IPS-18a (cell line): ENCODE data around the gene TMEM235.

Experiments used
- H3K27ac ChIP-seq: one replicate; pipeline ENCODE4 v1.5.1; 2013; ENCODE audit warnings: low read length
- H3K27me3 ChIP-seq: one replicate; pipeline ENCODE4 v1.6.1; 2013; ENCODE audit warnings: mild to moderate bottlenecking, low read length; ENCODE audit not compliant: control insufficient read depth, insufficient read depth
- H3K36me3 ChIP-seq: one replicate; pipeline ENCODE4 v1.6.1; 2013; ENCODE audit warnings: low read depth, low read length; ENCODE audit not compliant: control insufficient read depth
- H3K4me1 ChIP-seq: one replicate; pipeline ENCODE4 v1.6.1; 2013; ENCODE audit warnings: low read depth, low read length; ENCODE audit not compliant: control insufficient read depth
- H3K4me3 ChIP-seq: one replicate; pipeline ENCODE4 v1.5.1; 2013; ENCODE audit warnings: low read length
- H3K9ac ChIP-seq: one replicate; pipeline ENCODE4 v1.6.1; 2013; ENCODE audit warnings: mild to moderate bottlenecking, low read length, moderate library complexity
- H3K9me3 ChIP-seq: one replicate; pipeline ENCODE4 v1.6.1; 2013; ENCODE audit warnings: low read depth, low read length; ENCODE audit not compliant: control insufficient read depth

TMEM235 gene

GRCh38 chr17:78271419-78272170 is 40.2 kb downstream of the TMEM235 start:
- Histone ChIP-seq H3K4me3 (no peak overlapping the region), H3K4me1 (peaks cover 44% of the 10 kb centered on the region), H3K27ac (no peak overlapping the region), H3K9me3 (no peaks in the 10 kb centered on the region), H3K36me3 (no peaks in the 10 kb centered on the region), H3K27me3 (peaks cover 4% of the 10 kb centered on the region), H3K9ac (no peak overlapping the region)

- H3K36me3 ChIP-seq: no peaks in the 10 kb centered on the region
- H3K9me3 ChIP-seq: no peaks in the 10 kb centered on the region
- H3K9ac ChIP-seq: no peak overlapping the region
- no peak overlapping the region for H3K27ac ChIP-seq
- no peak overlapping the region for H3K4me3 ChIP-seq
- H3K4me1 ChIP-seq: peaks cover 40% of the 10 kb centered on the region
- H3K27me3 ChIP-seq: peaks cover 4% of the 10 kb centered on the region
Measured at GRCh38 chr17:78272181-78272913, 40.9 kb downstream of the TMEM235 start.

- no peaks in the 10 kb centered on the region for H3K36me3 ChIP-seq
- peaks cover 37% of the 10 kb centered on the region for H3K4me1 ChIP-seq
- no peak overlapping the region for H3K4me3 ChIP-seq
- peaks cover 4% of the 10 kb centered on the region for H3K27me3 ChIP-seq
- no peaks in the 10 kb centered on the region for H3K9me3 ChIP-seq
- no peak overlapping the region for H3K27ac ChIP-seq
- H3K9ac ChIP-seq: no peak overlapping the region
Measured at GRCh38 chr17:78272914-78273258, 41.5 kb downstream of the TMEM235 start.

GRCh38 chr17:78273813-78274212 is 42.4 kb downstream of the TMEM235 start:
- no peak overlapping the region for H3K9ac ChIP-seq
- H3K4me3 ChIP-seq: no peak overlapping the region
- H3K27me3 ChIP-seq: peaks cover 3% of the 10 kb centered on the region
- H3K4me1 ChIP-seq: peaks cover 35% of the 10 kb centered on the region
- H3K36me3 ChIP-seq: no peaks in the 10 kb centered on the region
- H3K9me3 ChIP-seq: no peaks in the 10 kb centered on the region
- H3K27ac ChIP-seq: no peak overlapping the region

- no peak overlapping the region for H3K9ac ChIP-seq
- H3K36me3 ChIP-seq: no peaks in the 10 kb centered on the region
- peaks cover 19% of the 10 kb centered on the region for H3K4me1 ChIP-seq
- H3K27me3 ChIP-seq: no peaks in the 10 kb centered on the region
- H3K9me3 ChIP-seq: no peaks in the 10 kb centered on the region
- H3K4me3 ChIP-seq: no peak overlapping the region
- H3K27ac ChIP-seq: no peak overlapping the region
Measured at GRCh38 chr17:78275355-78275754, 43.9 kb downstream of the TMEM235 start.

GRCh38 chr17:78276098-78276887 is 44.9 kb downstream of the TMEM235 start:
- Histone ChIP-seq H3K27me3 (no peaks in the 10 kb centered on the region), H3K4me3 (no peak overlapping the region), H3K9me3 (no peaks in the 10 kb centered on the region), H3K27ac (no peak overlapping the region), H3K4me1 (peaks cover 16% of the 10 kb centered on the region), H3K36me3 (no peaks in the 10 kb centered on the region), H3K9ac (no peak overlapping the region)

- no peak overlapping the region for H3K9ac ChIP-seq
- peaks cover 8% of the 10 kb centered on the region for H3K4me1 ChIP-seq
- no peaks in the 10 kb centered on the region for H3K27me3 ChIP-seq
- no peak overlapping the region for H3K4me3 ChIP-seq
- no peaks in the 10 kb centered on the region for H3K9me3 ChIP-seq
- no peaks in the 10 kb centered on the region for H3K36me3 ChIP-seq
- H3K27ac ChIP-seq: no peak overlapping the region
Measured at GRCh38 chr17:78278139-78278741, 46.8 kb downstream of the TMEM235 start.

GRCh38 chr17:78279360-78279990 is 48.0 kb downstream of the TMEM235 start:
- no peaks in the 10 kb centered on the region for H3K36me3 ChIP-seq
- H3K4me3 ChIP-seq: no peak overlapping the region
- H3K27me3 ChIP-seq: no peaks in the 10 kb centered on the region
- no peak overlapping the region for H3K27ac ChIP-seq
- no peak overlapping the region for H3K9ac ChIP-seq
- no peaks in the 10 kb centered on the region for H3K9me3 ChIP-seq
- H3K4me1 ChIP-seq: peaks cover 8% of the 10 kb centered on the region

- peaks cover 8% of the 10 kb centered on the region for H3K4me1 ChIP-seq
- no peak overlapping the region for H3K9ac ChIP-seq
- H3K9me3 ChIP-seq: no peaks in the 10 kb centered on the region
- H3K36me3 ChIP-seq: no peaks in the 10 kb centered on the region
- H3K27me3 ChIP-seq: no peaks in the 10 kb centered on the region
- H3K4me3 ChIP-seq: no peak overlapping the region
- no peak overlapping the region for H3K27ac ChIP-seq
Measured at GRCh38 chr17:78281249-78281845, 49.9 kb downstream of the TMEM235 start.

GRCh38 chr17:78284146-78284545 is 52.7 kb downstream of the TMEM235 start:
- H3K4me1 ChIP-seq: no peaks in the 10 kb centered on the region
- H3K27ac ChIP-seq: no peak overlapping the region
- no peak overlapping the region for H3K9ac ChIP-seq
- H3K4me3 ChIP-seq: no peak overlapping the region
- no peaks in the 10 kb centered on the region for H3K27me3 ChIP-seq
- H3K36me3 ChIP-seq: no peaks in the 10 kb centered on the region
- no peaks in the 10 kb centered on the region for H3K9me3 ChIP-seq
